HS-27A (cell line): ENCODE data around the gene ZNF426.
"Not testable (repeated sequence)": the region's sequence is repeated elsewhere in the genome, so short reads cannot be mapped to it uniquely, and the experiment has no call there.

ENCODE experiments used
- DNase-seq: peaks from one replicate; pipeline ENCODE4 v3.0.0-alpha.2; 2012; ENCODE audit warnings: low read depth, missing footprints

Gene ZNF426

DNA sequence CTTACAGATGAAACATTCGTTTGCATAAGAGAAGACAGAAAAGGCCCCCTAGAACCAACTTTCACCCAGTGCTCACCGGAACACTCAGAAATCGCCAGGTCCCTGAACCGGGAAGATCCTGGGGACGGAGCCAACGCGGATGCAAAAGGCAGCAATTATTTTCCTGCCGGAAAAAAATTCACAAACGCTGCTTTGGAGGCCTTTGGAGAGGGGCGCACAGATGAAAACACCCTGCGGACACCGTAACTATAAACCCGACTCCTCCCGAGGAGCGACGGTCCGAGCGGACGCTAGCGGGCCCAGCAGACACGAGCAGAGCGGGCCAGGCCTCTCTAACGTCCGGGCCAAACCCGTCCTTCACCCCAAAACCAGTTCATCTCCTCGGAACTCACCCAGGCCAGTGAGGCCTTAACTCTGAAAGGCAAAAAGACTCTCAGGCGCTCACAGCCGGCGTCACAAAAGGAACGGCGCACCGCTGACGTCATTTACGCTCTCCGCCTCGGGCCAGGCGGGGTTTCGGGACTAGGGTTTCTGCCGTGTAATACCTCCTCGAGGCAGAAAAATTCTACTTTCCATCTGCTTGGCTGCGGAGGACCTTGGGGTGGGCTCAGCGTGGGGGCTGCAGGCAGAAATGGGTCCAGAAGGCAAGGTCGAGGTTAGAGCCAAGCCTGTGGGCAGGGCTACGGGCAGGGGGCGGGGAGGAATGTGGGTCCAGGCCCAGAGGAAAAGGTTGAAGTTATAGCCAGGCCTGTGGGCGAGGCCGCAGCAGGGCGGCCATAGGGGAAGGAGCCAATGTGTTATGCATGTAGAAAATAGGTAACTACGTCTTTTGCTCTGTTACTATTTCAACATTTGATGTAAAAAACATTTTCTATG lies at the start of gene ZNF426:
TSS of gene ZNF426 (minus strand) at position 463 of the 876 bp plus-strand sequence. CDS start 2,413 bp downstream, outside the sequence.
- DNase-seq: peak; percentile 36

DNA sequence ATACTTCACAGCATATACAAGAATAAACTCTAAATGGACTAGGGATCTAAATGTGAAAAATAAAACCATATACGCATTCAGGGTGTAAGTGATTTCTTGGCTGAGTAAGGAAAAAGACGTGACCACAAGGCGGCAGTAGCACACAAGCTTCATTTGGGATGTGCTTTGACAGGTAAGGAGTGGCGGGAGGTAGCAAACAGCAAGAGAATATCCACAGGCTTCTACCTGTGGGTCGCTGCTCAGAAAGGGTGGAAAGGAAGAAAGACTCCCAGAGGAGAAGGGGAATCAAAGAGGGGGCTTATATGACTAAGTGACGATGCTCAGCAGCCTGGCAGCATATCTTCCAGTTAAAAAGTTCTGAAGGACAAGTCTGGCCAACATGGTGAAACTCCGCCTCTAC lies 48.3 kb upstream of the ZNF426 start:
- DNase-seq: no peak

DNA sequence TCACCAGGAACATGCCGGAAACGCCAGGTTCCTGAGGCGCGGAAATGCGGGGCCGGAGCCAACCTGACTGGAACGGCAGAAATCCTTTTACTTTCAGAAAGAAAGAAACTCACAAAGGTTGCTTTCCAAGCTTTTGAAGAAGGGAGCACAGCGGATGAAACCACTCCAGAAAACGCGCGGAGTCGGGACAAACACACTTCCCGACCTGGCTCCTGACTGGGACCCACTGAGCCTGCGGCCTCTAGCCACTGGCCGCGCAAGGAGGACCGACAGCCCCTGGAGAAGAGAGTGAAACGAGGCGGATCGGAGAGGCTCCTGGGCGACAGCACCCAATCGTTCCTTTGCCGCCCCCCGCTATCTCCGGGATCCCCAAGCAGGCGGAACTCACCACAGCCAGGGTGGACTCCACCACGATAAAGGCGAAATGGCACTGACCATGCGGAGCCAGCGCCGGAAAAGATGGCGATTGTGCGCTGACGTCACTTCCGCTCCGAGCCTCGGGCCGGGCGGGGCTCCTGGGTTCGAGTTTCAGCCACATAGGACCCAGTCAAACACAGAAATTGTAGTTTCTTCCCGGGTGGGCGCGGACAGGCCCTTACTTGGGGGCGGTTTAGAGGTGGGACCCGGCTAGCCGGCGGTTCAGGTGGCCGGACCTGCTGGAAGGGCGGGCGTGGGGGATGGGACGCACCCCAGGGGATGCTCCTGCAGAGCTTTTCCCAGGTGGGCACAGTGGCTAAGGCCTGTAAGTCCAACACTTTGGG lies 45.8 kb upstream of the ZNF426 start, which contains the start of gene ZNF121:
TSS of gene ZNF121 (minus strand) at position 432 of the 761 bp plus-strand sequence. CDS start 16,407 bp downstream, outside the sequence.
- DNase-seq: peak; percentile 71

DNA sequence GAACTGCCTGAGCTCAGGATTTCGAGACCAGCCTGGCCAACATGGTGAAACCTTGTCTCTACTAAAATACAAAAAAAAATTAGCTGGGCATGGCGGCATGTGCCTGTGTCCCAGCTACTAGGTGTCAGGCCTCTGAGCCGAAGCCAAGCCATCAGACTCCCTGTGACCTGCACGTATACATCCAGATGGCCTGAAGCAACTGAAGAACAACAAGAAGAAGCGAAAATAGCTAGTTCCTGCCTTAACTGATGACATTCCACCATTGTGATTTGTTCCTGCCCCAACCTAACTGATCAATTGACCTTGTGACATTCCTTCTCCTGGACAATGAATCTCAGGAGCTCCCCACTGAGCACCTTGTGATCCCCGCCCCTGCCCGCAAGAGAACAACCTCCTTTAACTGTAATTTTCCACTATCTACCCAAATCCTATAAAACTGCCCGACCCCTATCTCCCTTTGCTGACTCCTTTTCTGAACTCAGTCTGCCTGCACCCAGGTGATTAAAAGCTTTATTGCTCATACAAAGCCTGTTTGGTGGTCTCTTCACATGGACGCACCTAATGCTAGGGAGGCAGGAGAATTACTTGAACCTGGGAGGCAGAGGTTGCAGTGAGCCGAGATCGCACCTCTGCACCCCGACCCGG lies 43.8 kb upstream of the ZNF426 start:
- not testable (repeated sequence) for DNase-seq

DNA sequence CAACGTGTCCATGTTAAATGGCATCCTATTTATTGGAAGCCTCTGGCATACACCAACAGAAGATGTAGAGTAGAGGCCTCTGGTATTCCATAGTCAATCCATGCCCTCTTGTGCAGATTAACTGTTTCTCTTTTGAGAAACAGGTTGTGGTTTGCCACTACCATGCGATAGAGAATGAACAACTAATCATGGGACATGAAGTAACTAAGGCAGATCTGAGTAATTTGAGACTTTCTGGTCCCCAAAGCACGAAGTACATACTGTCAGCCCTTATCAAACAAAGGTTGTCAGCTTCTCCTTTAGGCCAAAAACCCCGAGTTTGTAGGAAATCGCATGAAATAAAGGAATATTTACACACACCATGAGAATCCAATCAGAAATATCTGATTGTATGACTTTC lies 42.3 kb upstream of the ZNF426 start:
- DNase-seq: no peak

DNA sequence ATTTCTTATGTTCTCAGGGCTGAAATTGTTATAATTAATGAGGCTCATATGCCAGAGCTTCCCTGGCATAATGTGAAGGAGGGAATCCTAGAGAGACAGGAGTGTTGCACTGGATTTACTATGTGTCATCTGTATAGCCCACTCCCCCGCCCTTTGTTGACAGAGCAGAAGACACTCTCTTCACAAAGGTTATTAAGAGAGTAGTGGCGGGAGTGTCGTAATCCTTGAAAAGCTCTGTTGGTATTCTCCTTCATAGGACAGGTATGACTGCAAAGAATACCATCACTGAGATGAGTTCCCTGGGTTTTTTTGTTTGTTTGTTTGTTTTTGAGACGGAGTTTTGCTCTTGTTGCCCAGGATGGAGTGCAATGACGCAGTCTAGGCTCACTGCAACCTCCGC lies 31.8 kb upstream of the ZNF426 start:
- DNase-seq: no peak

DNA sequence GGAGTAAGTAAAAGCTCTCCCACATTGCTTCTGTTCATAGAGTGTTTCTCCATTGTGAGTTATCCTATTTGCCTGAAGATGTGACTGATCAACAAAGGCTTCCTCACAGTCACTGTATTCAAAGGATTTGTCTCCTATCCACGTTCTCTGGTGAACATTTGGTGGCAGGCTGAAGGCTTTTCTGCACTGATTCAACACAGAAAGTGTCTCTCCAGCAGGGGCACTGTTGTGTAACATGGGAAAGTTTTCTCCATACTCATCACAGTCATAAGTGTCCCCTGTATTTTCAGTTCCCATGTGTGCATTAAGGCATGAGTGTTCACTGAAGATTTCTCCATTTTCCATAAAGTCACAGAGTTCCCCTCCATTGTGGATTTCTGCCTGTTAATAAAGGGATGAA lies 28.3 kb upstream of the ZNF426 start:
- no peak for DNase-seq

DNA sequence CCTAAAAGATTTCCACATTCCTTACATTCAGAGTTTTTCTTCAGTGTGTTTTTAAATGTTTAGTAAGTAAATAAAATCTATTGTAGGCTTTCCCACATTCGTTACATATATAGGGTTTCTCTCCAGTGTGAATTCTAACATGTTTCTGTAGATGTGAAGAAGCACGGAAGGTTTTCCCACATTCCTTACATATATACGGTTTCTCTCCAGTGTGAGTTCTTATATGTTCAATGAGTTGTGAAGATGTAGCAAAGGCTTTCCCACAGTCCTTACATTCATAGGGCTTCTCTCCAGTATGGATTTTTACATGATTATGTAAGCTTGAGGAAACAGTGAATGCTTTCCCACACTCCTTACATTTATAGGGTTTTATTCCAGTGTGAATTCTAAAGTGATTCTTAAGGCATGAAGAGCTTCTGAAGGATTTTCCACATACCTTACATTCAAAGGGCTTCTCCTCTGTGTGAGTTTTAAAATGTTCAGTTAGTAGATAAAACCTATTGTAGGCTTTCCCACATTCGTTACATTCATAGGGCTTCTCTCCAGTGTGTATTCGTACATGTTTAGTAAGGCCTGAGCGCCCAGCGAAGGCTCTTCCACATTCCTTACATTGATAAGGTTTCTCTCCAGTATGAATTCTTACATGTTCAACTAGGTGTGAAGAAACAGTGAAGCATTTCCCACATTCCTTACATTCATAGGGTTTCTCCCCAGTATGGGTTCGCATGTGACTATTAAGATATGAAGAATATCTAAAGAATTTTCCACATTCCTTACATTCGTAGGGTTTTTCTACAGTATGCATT lies 27.7 kb upstream of the ZNF426 start:
- no peak for DNase-seq

DNA sequence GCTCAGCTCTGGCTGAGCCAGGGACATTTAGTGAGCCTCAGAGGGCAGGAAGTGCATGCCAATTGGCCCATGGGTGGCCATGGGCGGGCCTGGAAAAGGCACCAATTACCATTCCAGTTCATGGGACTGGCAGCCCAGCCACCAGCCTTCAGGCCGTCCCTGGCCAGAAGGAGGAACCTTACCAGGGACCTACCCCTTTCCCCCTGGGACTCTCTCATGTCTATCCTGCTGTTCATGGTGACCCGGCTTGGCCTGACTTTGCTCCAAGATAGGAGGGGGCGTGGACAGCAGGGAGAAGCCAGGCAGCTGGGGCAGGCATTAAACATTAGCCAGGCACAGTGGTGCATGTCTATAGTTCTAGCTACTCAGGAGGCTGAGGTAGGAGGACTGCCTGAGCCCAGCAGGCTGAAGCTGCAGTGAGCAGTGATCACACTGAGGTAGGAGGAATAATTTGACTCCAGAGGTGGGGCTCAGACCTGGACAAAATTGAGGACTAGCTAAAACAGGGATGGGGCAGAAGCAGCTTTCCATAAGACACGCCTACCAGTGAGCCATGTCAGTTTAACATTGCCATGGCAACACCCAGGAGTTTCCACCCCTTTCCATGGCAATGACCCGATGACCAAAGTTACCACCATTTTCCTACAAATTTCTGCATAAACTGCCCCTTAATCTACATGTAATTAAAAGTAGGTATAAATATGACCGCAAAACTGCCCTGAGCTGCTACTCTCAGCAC lies 14.3 kb upstream of the ZNF426 start:
- no peak for DNase-seq

DNA sequence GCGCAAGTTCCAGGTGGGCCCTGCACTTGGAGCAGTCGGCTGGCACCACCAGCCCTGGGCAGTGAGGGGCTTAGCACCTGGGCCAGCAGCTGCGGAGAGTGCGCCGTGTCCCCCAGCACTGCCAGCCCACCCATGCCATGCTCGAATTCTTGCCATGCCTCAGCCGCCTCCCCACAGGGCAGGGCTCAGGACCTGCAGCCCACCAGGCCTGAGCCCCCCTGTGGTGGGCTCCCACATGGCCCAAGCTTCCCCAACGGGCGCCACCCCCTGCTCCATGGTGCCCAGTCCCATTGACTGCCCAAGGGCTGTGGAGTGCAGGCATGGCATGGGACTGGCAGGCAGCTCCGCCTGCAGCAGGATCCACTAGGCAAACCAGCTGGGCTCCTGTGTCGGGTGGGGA lies 9.4 kb upstream of the ZNF426 start:
- DNase-seq: no peak

DNA sequence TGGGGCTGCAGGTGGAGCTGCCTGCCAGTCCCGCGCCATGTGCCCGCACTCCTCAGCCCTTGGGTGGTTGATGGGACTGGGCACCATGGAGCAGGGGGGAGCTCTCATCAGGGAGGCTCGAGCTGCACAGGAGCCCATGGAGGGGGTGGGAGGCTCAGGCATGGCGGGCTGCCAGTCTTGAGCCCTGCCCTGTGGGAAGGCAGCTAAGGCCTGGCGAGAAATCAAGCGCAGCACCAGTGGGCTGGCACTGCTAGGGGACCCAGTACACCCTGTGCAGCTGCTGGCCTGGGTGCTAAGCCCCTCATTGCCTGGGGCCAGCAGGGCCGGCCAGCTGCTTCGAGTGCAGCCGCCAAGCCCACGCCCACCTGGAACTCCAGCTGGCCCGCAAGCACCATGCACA lies 2.8 kb upstream of the ZNF426 start:
- not testable (repeated sequence) for DNase-seq

DNA sequence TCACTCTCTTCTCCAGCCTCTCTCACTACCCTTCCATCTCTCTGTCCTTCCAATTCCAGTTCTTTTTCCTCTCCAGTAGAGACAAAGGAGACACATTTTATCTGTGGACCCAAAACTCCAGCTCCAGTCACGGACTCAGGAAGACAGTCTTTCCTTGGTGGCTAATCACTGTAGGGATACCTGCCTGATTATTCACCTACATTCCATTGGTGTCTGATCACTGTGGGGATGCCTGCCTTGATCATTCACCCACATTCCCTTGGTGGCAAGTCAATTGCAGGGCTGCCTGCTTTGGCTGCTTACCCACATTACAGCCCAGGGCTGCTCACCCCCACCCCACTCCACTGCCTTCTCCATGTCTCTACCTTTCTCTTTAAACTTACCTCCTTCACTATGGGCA lies 1.5 kb upstream of the ZNF426 start:
- not testable (repeated sequence) for DNase-seq

DNA sequence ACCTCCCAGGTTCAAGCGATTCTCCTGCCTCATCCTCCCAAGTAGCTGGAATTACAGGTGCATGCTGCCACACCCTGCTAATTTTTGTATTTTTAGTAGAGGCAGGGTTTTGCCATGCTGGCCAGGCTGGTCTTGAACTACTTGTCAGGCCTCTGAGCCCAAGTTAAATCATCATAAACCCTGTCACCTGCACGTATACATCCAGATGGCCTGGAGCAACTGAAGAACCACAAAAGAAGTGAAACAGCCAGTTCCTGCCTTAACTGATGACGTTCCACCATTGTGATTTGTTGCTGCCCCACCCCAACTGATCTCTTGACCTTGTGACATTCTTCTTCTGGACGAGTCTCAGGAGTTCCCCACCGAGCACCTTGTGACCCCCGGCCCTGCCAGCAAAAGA lies 756 bp upstream of the ZNF426 start:
- DNase-seq: not testable (repeated sequence)

DNA sequence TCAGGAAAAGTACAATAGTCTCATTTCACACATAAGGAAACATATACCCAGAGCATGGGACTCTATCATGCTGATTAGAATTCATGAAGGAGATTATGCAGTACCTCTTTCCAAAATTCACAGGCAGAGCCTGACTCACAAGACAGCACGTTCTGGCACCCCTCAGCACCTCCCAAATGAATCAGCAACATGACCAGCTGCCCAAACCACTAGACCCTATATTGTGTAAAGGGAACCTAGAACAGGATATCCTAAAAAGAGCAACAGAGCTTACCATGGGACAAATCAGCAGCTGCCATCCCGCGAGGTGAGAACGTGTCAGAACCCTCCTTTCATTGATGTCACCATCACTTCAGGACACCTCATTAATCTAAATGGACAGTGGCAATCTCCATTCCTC lies 2.5 kb downstream of the ZNF426 start:
- no peak for DNase-seq

DNA sequence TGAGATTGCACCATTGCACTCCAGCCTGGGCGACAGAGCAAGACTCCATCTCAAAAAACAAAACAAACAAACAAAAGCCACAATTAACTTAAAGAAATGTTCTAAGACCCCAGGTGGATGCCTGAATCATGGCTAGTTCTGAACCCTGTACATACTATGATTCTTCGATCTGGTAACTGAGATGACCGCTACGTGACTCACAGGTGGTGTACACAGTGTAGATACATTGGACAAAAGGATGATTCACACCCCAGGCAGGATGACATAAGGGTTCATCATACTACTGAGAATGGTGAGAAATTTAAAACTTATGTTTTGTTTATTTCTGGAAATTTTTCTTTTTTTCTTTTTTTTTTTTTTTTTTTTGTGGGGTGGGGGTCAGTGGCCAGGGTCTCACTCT lies 6.5 kb downstream of the ZNF426 start:
- DNase-seq: no peak

DNA sequence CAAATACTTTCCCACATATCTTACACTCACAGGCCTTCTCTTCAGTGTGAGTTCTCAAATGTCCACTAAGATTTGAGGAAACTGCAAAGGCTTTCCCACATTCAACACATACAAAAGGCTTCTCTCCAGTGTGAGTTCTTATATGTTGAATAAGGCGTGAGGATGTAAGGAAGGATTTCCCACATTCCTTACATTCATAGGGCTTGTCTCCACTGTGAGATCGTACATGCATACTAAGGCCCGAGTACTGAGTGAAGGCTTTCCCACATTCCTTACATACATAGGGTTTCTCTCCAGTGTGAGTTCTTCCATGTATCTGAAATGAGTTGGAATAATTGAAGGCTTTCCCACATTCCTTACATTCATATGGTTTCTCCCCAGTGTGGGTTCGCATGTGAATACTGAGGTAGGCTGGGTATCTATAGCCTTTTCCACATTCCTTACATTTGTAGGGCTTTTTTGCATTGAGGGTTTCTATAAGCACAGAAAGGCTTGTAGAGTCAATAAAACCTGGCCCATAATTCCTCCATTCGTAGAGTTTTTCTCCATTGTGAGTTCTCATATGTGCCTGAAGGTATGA lies 9.6 kb downstream of the ZNF426 start:
- no peak for DNase-seq

DNA sequence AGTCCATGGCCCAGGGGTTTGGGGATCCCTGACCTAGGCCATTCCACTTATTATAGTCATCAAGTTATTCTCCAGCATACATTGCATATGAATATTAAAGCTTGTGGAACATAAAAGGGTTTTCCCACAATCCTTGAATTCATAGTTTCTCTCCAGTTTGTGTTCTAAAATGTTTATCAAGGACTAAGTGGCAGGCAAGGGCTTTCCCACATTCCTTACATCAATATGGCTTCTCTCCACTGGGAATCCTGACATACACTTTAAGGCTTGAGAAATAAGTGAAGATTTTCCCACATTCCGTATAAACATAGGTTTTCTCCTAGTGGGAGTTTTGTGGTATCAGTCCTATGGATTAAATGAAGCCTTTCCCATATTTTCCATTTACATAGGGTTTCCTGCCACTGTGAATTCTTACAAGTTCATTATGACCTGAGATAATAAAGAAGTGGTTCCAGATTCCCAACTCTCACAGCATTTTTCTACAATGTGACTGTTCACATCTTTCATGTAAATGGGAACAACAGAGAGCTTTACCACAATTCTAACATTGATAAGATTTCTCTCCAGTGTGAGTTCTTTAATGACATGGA lies 14.5 kb downstream of the ZNF426 start:
- no peak for DNase-seq

DNA sequence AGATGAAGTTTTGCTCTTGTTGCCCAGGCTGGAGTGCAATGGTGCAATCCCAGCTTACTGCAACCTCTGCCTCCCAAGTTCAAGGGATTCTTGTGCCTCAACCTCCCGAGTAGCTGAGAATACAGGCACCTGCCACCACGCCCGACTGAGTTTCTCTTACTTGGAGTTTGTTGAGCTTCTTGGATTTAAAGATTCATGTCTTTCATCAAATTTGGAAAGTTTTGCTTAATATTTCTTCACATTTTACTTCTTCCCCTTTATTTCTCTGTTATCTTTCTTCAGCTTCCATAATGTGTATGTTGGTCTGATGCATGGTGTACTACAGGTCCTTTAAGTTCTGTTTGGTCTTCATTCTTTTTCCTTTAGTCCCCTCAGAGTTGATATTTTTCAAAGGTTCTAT lies 31.2 kb downstream of the ZNF426 start:
- DNase-seq: no peak

DNA sequence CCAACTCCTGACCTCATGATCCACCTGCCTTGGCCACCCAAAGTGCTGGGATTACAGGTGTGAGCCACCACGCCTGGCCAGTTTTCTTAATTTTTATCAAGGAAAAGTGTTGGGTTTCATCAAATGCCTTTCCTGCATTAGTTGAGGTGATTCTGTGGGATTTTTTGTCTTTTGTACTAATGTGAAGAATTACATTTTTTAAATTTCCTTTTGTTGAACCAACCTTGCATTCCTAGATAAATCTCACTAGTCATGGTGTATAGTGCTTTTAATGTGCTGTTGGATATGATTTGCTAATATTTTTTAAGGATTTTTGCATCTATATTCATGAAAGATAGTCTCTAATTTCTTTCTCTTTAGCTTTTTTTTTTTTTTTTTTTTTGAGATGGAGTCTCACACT lies 37.6 kb downstream of the ZNF426 start:
- no peak for DNase-seq

DNA sequence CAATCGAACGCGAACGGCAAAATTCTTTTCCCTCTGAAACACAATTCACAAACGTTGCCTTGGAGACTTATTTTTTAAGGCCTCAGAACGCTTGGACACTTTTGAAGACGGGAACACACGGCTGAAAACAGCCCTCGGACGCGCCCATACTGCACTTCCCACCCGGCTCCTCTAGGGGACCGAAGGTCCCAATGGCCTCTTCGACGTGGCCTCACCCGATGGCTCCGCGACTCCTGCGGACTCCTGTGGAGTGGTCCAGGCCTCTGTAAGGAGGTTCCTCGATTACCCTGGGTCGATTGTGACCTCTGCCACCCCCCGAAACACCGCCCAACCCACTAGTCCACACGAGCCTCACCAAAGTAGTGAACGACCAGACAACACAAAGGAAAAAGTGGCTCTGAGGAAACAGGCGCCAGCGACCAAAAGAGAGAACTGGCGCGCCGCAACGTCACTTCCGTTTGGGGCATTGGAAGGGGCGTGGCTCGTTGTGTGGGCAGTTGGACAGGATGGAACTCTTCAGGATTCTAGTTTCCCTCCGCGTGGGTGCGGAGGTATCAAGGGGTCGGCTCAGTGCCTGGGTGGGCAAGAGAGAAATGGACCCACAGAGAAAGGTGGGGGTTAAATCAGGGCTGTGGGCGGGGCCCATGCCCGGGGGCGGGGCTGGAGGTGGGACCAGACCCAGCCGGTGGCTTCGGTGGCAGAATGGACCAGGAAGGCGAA lies 40.1 kb downstream of the ZNF426 start, which contains the start of gene ZNF560:
TSS of gene ZNF560 (minus strand) at position 434 of the 720 bp plus-strand sequence. CDS start 23,303 bp downstream, outside the sequence.
- DNase-seq: no peak
